ENCODE data around the gene DNM3. TPM values are rescaled to one million over a fixed set of nuclear protein-coding genes. Genes with fewer than 3 reads are reported as not detected.

The DNM3 gene
- polyA plus RNA-seq, 1 donor (not counting 4 experiments of a cell fraction or from before 2014, with no cell fraction given), result 2.0 TPM

GRCh38 chr1:172398970-172399755 is 557.9 kb downstream of the DNM3 start:
- Histone ChIP-seq H3K27me3 (ENCODE audit: control insufficient read depth, extremely low read depth, insufficient read depth, low read length) (no peaks in the 10 kb centered on the region), H3K4me1 (ENCODE audit: control insufficient read depth, extremely low read depth, insufficient read depth, low read length) (peaks cover 17% of the 10 kb centered on the region), H3K79me2 (ENCODE audit: control insufficient read depth, insufficient read depth, low read length) (no peaks in the 10 kb centered on the region), H3K9ac (ENCODE audit: control insufficient read depth, extremely low read depth, insufficient read depth, low read length) (peak overlapping the region; percentile 36), H3K27ac (ENCODE audit: control insufficient read depth, insufficient read depth, low read length) (peak overlapping the region; percentile 0), H3K4me3 (ENCODE audit: control insufficient read depth in 2 of 3, extremely low read depth in 1 of 3, insufficient read depth in 2 of 3, low read depth in 1 of 3, low read length in 3 of 3) (no peak overlapping the region), H3K9me1 (ENCODE audit: control insufficient read depth, extremely low read depth, insufficient read depth, low read length) (no peaks in the 10 kb centered on the region), H3K9me3 (ENCODE audit: control insufficient read depth, low read depth, low read length) (no peaks in the 10 kb centered on the region), H3K4me2 (ENCODE audit: control insufficient read depth, extremely low read depth, insufficient read depth, low read depth, low read length) (peak overlapping the region; percentile 62), H2AFZ (ENCODE audit: control insufficient read depth, low read length) (peak overlapping the region; percentile 29), H3K36me3 (ENCODE audit: control insufficient read depth in 2 of 2, extremely low read depth in 1 of 2, insufficient read depth in 2 of 2, low read length in 2 of 2) (no peaks in the 10 kb centered on the region), H4K20me1 (ENCODE audit: control insufficient read depth, extremely low read depth, insufficient read depth, low read length) (no peaks in the 10 kb centered on the region)
- dilution Hi-C loops (cut with MboI; ENCODE audit: extremely low pct_ligation_motif_present, low sequenced_read_pairs), result no loop called here
- TF ChIP-seq CTCF (optimal IDR thresholded peaks at IDR 0.05 in 1 of 3, IDR thresholded peaks at IDR 0.05 in 1 of 3, conservative IDR thresholded peaks at IDR 0.05 in 1 of 3; ENCODE audit: extremely low read depth in 1 of 3, insufficient read depth in 2 of 3, low read length in 3 of 3), result peak in 2 of 3 experiments; percentile 41 to 42
- no peak for TF ChIP-seq EZH2 (IDR thresholded peaks at IDR 0.05; ENCODE audit: low read length)
- peak; percentile 87 for FAIRE-seq
- DNase-seq (ENCODE audit: low read depth, low spot score), result no peak

GRCh38 chr1:172399756-172400721 is 558.7 kb downstream of the DNM3 start:
- Histone ChIP-seq H3K4me1 (ENCODE audit: control insufficient read depth, extremely low read depth, insufficient read depth, low read length) (peaks cover 13% of the 10 kb centered on the region), H3K9ac (ENCODE audit: control insufficient read depth, extremely low read depth, insufficient read depth, low read length) (no peak overlapping the region), H3K27me3 (ENCODE audit: control insufficient read depth, extremely low read depth, insufficient read depth, low read length) (no peaks in the 10 kb centered on the region), H3K9me3 (ENCODE audit: control insufficient read depth, low read depth, low read length) (no peaks in the 10 kb centered on the region), H3K4me3 (ENCODE audit: control insufficient read depth in 2 of 3, extremely low read depth in 1 of 3, insufficient read depth in 2 of 3, low read depth in 1 of 3, low read length in 3 of 3) (no peak overlapping the region), H2AFZ (ENCODE audit: control insufficient read depth, low read length) (peak overlapping the region; percentile 34), H4K20me1 (ENCODE audit: control insufficient read depth, extremely low read depth, insufficient read depth, low read length) (no peaks in the 10 kb centered on the region), H3K4me2 (ENCODE audit: control insufficient read depth, extremely low read depth, insufficient read depth, low read depth, low read length) (no peak overlapping the region), H3K79me2 (ENCODE audit: control insufficient read depth, insufficient read depth, low read length) (no peaks in the 10 kb centered on the region), H3K27ac (ENCODE audit: control insufficient read depth, insufficient read depth, low read length) (no peak overlapping the region), H3K9me1 (ENCODE audit: control insufficient read depth, extremely low read depth, insufficient read depth, low read length) (no peaks in the 10 kb centered on the region), H3K36me3 (ENCODE audit: control insufficient read depth in 2 of 2, extremely low read depth in 1 of 2, insufficient read depth in 2 of 2, low read length in 2 of 2) (no peaks in the 10 kb centered on the region)
- dilution Hi-C loops (cut with MboI; ENCODE audit: extremely low pct_ligation_motif_present, low sequenced_read_pairs), result no loop called here
- no peak for TF ChIP-seq EZH2 (IDR thresholded peaks at IDR 0.05; ENCODE audit: low read length)
- no peak for TF ChIP-seq CTCF (optimal IDR thresholded peaks at IDR 0.05 in 1 of 3, IDR thresholded peaks at IDR 0.05 in 1 of 3, conservative IDR thresholded peaks at IDR 0.05 in 1 of 3; ENCODE audit: extremely low read depth in 1 of 3, insufficient read depth in 2 of 3, low read length in 3 of 3)
- FAIRE-seq, result no peak
- DNase-seq (ENCODE audit: low read depth, low spot score), result no peak
